NOMO-1 treated with dmso at 0.1 percent for 144 hours (cell line): ENCODE data around the gene ZNF771.

ENCODE experiments used
- DNase-seq: peaks from one replicate; lab custom pipeline; 2025; ENCODE audit not compliant: unreplicated experiment; lab: John Stamatoyannopoulos, UW

Gene ZNF771

GRCh38 chr16:30398661-30399434 is 8.6 kb upstream of the ZNF771 start:
- DNase-seq, result no peak

- DNase-seq, result no peak
Observed at GRCh38 chr16:30399435-30400186, 7.8 kb upstream of the ZNF771 start.

- no peak for DNase-seq
Observed at GRCh38 chr16:30401768-30402425, 5.5 kb upstream of the ZNF771 start.

GRCh38 chr16:30406795-30407101 is 658 bp upstream of the ZNF771 start:
- no peak for DNase-seq

GRCh38 chr16:30407804-30408534 is 563 bp downstream of the ZNF771 start:
- DNase-seq, result no peak

- peak; percentile 73 for DNase-seq
Observed at GRCh38 chr16:30409125-30410060, 2.0 kb downstream of the ZNF771 start.

- DNase-seq, result no peak
Observed at GRCh38 chr16:30413112-30413806, 5.9 kb downstream of the ZNF771 start.

GRCh38 chr16:30414159-30414558 is 6.8 kb downstream of the ZNF771 start:
- no peak for DNase-seq

GRCh38 chr16:30416047-30416603 is 8.7 kb downstream of the ZNF771 start:
- DNase-seq, result no peak

GRCh38 chr16:30416624-30417528 is 9.5 kb downstream of the ZNF771 start:
- no peak for DNase-seq

- peak; percentile 84 for DNase-seq
Observed at GRCh38 chr16:30417529-30418349, 10.3 kb downstream of the ZNF771 start.

- no peak for DNase-seq
Observed at GRCh38 chr16:30418350-30419181, 11.2 kb downstream of the ZNF771 start.

GRCh38 chr16:30421010-30421409 is 13.6 kb downstream of the ZNF771 start:
- DNase-seq, result no peak

GRCh38 chr16:30428055-30428454 is 20.6 kb downstream of the ZNF771 start:
- DNase-seq, result no peak

GRCh38 chr16:30429418-30429677 is 21.9 kb downstream of the ZNF771 start:
- DNase-seq, result no peak

GRCh38 chr16:30429678-30430427 is 22.4 kb downstream of the ZNF771 start, which contains the start of gene DCTPP1:
DCTPP1 (minus strand) TSS chr16:30430030; CDS start chr16:30429980, 50 bp downstream.
- DNase-seq, result peak; percentile 100
